Tibial artery (tissue), 4 donors: ENCODE data around the gene BAIAP2.
A peak's percentile ranks its signal among the peaks of the same experiment; 100 is the strongest.

ENCODE experiments used
- DNase-seq, 2 donors: peaks; one replicate each; pipeline ENCODE4 v3.0.0-alpha.2; 2019
- H3K27ac ChIP-seq, 2 donors: fragments of 200-600 bp; sonication (generic) in 1 of 2; 1 replicate in 1 of 2; 2 replicates in 1 of 2; pipeline ENCODE4 v1.5.1; 2018 to 2019; ENCODE audit warnings: mild to moderate bottlenecking in 1 of 2
- H3K27me3 ChIP-seq, 2 donors: fragments of 200-600 bp; sonication (generic) in 1 of 2; one replicate each; pipeline versions ENCODE4 v1.5.1 to v1.6.0; 2016 to 2019
- H3K36me3 ChIP-seq, 3 donors: fragments of 200-600 bp; sonication (generic) in 2 of 3; one replicate each; pipeline ENCODE4 v1.5.1; 2016 to 2019; ENCODE audit warnings: mild to moderate bottlenecking in 2 of 3
- H3K4me1 ChIP-seq, 4 donors: fragments of 200-600 bp; sonication (generic) in 2 of 4; 1 replicate in 3 of 4; 2 replicates in 1 of 4; pipeline ENCODE4 v1.5.1; 2016 to 2019
- H3K4me3 ChIP-seq, 2 donors: fragments of 200-600 bp; sonication (generic) in 1 of 2; 1 replicate in 1 of 2; 2 replicates in 1 of 2; pipeline ENCODE4 v1.5.1; 2018 to 2019; ENCODE audit warnings: mild to moderate bottlenecking in 2 of 2
- H3K9me3 ChIP-seq, 3 donors: fragments of 200-600 bp; sonication (generic) in 1 of 3; one replicate each; pipeline ENCODE4 v1.5.1; 2016 to 2019
- CTCF ChIP-seq, 2 experiments: fragments of 200-600 bp in 1 of 2; fragments of 450-650 bp in 1 of 2; IDR thresholded peaks; one replicate each; pipeline ENCODE4 v1.5.1; 2017 to 2019; ENCODE audit warnings: antibody characterized with exemption in 2 of 2, mild to moderate bottlenecking in 1 of 2, moderate library complexity in 1 of 2
- intact Hi-C: fragments of 100-400 bp; cut with DNase I; formaldehyde crosslinking; loops from one replicate; pipeline ENCODE4 v1.15.0; 2023; ENCODE audit warnings: low total_unique reads

The BAIAP2 gene

GRCh38 chr17:81037026-81037797 lies 2.3 kb downstream of the BAIAP2 start:
- H3K9me3 ChIP-seq: no peaks in the 10 kb centered on the region
- peaks cover 0 to 33% of the 10 kb centered on the region in 2 donors for H3K27me3 ChIP-seq
- peak overlapping the region in 1 of 2 donors; percentile 25 for H3K4me3 ChIP-seq
- peak; percentile 68 to 92 for DNase-seq
- no peak for TF ChIP-seq CTCF (IDR thresholded peaks at IDR 0.05)
- no peaks in the 10 kb centered on the region for H3K36me3 ChIP-seq
- H3K27ac ChIP-seq: peak overlapping the region; percentile 59
- intact Hi-C loops: loop anchor here (5.0 kb wide), 1 partner anchor 55 kb away; no protein-coding TSS in a partner anchor
- H3K4me1 ChIP-seq: peaks cover 0 to 61% (median 36%) of the 10 kb centered on the region in 4 donors

- H3K27ac ChIP-seq: peak overlapping the region; percentile 59
- DNase-seq: peak in 1 of 2 donors; percentile 72
- peaks cover 0 to 25% of the 10 kb centered on the region in 2 donors for H3K27me3 ChIP-seq
- peak overlapping the region in 1 of 2 donors; percentile 25 for H3K4me3 ChIP-seq
- peaks cover 0 to 65% (median 36%) of the 10 kb centered on the region in 4 donors for H3K4me1 ChIP-seq
- intact Hi-C loops: loop anchor here (5.0 kb wide), 1 partner anchor 54 kb away; no protein-coding TSS in a partner anchor
- no peaks in the 10 kb centered on the region for H3K36me3 ChIP-seq
- H3K9me3 ChIP-seq: no peaks in the 10 kb centered on the region
- no peak for TF ChIP-seq CTCF (IDR thresholded peaks at IDR 0.05)
These were observed 3.1 kb downstream of the BAIAP2 start for GRCh38 chr17:81037798-81038733.

- TF ChIP-seq CTCF (IDR thresholded peaks at IDR 0.05): no peak
- no peak overlapping the region for H3K4me3 ChIP-seq
- H3K4me1 ChIP-seq: peaks cover 0 to 72% (median 36%) of the 10 kb centered on the region in 4 donors
- no peak overlapping the region for H3K27ac ChIP-seq
- H3K36me3 ChIP-seq: no peaks in the 10 kb centered on the region
- no peaks in the 10 kb centered on the region for H3K9me3 ChIP-seq
- peaks cover 0 to 18% of the 10 kb centered on the region in 2 donors for H3K27me3 ChIP-seq
- DNase-seq: no peak
- intact Hi-C loops: loop anchor here (5.0 kb wide), 1 partner anchor 53 kb away; no protein-coding TSS in a partner anchor
These were observed 4.1 kb downstream of the BAIAP2 start for GRCh38 chr17:81039096-81039495.

- H3K27ac ChIP-seq: no peak overlapping the region
- TF ChIP-seq CTCF (IDR thresholded peaks at IDR 0.05): no peak
These were observed 5.2 kb downstream of the BAIAP2 start for GRCh38 chr17:81039854-81040758.

More at GRCh38 chr17:81039854-81040758, 5.2 kb downstream of the BAIAP2 start:
- Histone ChIP-seq H3K4me1 (peaks cover 0 to 82% (median 39%) of the 10 kb centered on the region in 4 donors), H3K4me3 (no peak overlapping the region), H3K27me3 (peaks cover 0 to 11% of the 10 kb centered on the region in 2 donors), H3K36me3 (no peaks in the 10 kb centered on the region), H3K9me3 (no peaks in the 10 kb centered on the region)
- intact Hi-C loops: loop anchor here (5.0 kb wide), 1 partner anchor 52 kb away; no protein-coding TSS in a partner anchor
- DNase-seq: no peak
